ENCODE results near the gene CLMN. TPM values are rescaled to one million over a fixed set of nuclear protein-coding genes. Genes with fewer than 3 reads are reported as not detected.

The CLMN gene
- total and polyA plus RNA-seq, 2 of the 4 experiments (the other 2 are of a cell fraction) = 0.10 to 0.18 TPM

DNA sequence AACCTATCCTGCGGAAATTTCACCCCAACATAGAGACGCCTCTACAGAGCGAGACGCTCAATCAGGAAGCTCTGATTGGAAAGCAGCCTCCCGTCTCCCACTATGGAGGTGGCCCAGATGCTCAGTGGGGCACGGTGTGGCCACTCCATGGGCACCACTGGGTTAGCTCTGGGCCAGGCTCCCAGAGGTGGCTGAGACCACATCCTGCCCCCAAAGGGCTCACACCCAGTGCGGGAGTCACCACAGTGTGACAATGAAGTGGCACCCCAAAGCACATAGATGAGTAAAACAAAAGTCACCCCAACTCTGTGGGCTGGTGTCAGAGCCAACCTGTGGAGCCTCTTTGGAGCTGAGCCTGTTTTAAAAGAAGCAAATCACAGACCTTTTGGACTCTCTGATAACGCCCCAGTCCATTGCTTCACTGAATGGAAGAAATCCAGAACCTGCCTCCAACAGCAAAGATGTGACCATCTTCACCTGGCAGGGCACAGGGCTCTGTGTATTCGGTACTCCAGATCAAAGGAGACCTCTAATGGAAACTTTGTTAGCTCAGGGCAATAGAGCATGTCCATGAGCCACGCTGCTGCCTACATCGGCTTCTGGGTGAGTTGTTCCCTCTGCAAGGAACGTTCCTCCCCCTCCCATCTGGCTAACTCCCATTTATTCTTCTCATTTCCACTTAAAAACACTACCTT, 19.6 kb downstream of the CLMN start:
- in situ Hi-C loops (cut with MboI; ENCODE audit: low sequenced_read_pairs) = no loop called here
- 100% methylated on average over 2 of the region's 12 CpGs; no CpG with 5 or more reads in 1 of the 2 experiments for WGBS, 2 experiments (ENCODE audit: extremely low coverage in 2 of 2, insufficient read length in 1 of 2)
- H3K56ac ChIP-seq (ENCODE audit: extremely low read depth, insufficient read depth, low read length) = no peak overlapping the region

More for the DNA sequence above, 19.6 kb downstream of the CLMN start:
- Histone ChIP-seq H3K9me3 (ENCODE audit: control insufficient read depth, insufficient read depth, low read length) (peaks cover 2% of the 10 kb centered on the region), H2AK9ac (replicated peaks; ENCODE audit: low read depth, low read length, poor library complexity) (no peak overlapping the region), H4K20me1 (ENCODE audit: insufficient read depth, low read length) (no peaks in the 10 kb centered on the region), H3K18ac (ENCODE audit: low read depth, low read length) (no peak overlapping the region), H2BK120ac (ENCODE audit: low read depth, low read length) (no peak overlapping the region), H2AFZ (replicated peaks; ENCODE audit: low read length, poor library complexity) (no peak overlapping the region), H4K91ac (ENCODE audit: insufficient read depth, low read depth, low read length) (no peak overlapping the region), H3K79me1 (ENCODE audit: low read depth in 1 of 2, low read length in 2 of 2) (no peaks in the 10 kb centered on the region), H2AK5ac (ENCODE audit: low read depth, low read length) (no peak overlapping the region), H3K36me3 (ENCODE audit: control insufficient read depth, insufficient read depth, low read length) (no peaks in the 10 kb centered on the region), H3K27me3 (ENCODE audit: control insufficient read depth, insufficient read depth, low read length) (no peaks in the 10 kb centered on the region; the same call in 1 of the 2 replicates), H2BK20ac (ENCODE audit: low read depth, low read length) (no peak overlapping the region), H3K14ac (replicated peaks; ENCODE audit: low read depth, low read length) (no peak overlapping the region), H3K4me1 (ENCODE audit: control insufficient read depth, insufficient read depth, low read length) (no peaks in the 10 kb centered on the region), H2BK5ac (ENCODE audit: low read depth, low read length, poor library complexity, severe bottlenecking) (no peak overlapping the region), H3K4me3 (ENCODE audit: insufficient read depth, low read depth, low read length) (no peak overlapping the region), H3K23ac (ENCODE audit: low read depth, low read length) (no peak overlapping the region), H3K27ac (ENCODE audit: insufficient read depth, low read length) (no peak overlapping the region), H4K8ac (ENCODE audit: low read depth in 2 of 2, low read length in 2 of 2) (no peak overlapping the region), H3K4ac (ENCODE audit: low read depth, low read length) (no peak overlapping the region), H3K9ac (ENCODE audit: low read depth, low read length) (no peak overlapping the region), H4K5ac (ENCODE audit: low read depth, low read length) (no peak overlapping the region), H3K4me2 (ENCODE audit: low read depth, low read length) (no peak overlapping the region), H3K9me1 (ENCODE audit: insufficient read depth, low read length) (no peaks in the 10 kb centered on the region), H2BK15ac (ENCODE audit: low read depth, low read length) (no peak overlapping the region)
- DNase-seq (no peak), ATAC-seq (ENCODE audit: low read depth) (no peak)
- BruUV-seq (replicated peaks) = no TSS peak
- dilution Hi-C loops (cut with HindIII; ENCODE audit: low sequenced_read_pairs, unreplicated experiment) (no loop called here), intact Hi-C loops (cut with micrococcal nuclease) (no loop called here)
- TF ChIP-seq USF2 (IDR thresholded peaks at IDR 0.05; ENCODE audit: low read depth, low read length) = no peak
- no peak for TF ChIP-seq MAFK (IDR thresholded peaks at IDR 0.05; ENCODE audit: low read depth, low read length)
- TF ChIP-seq RCOR1 (IDR thresholded peaks at IDR 0.05; ENCODE audit: insufficient replicate concordance, low read length) = no peak
- TF ChIP-seq FOS (IDR thresholded peaks at IDR 0.05; ENCODE audit: low read depth, low read length) = no peak
- TF ChIP-seq MXI1 (IDR thresholded peaks at IDR 0.05; ENCODE audit: borderline replicate concordance, low read depth, low read length) = no peak
- no peak for TF ChIP-seq BHLHE40 (IDR thresholded peaks at IDR 0.05; ENCODE audit: low read depth, low read length)
- no peak for TF ChIP-seq CEBPB (IDR thresholded peaks at IDR 0.05; ENCODE audit: low read depth, low read length)
- no peak for TF ChIP-seq POLR2A (IDR thresholded peaks at IDR 0.05; ENCODE audit: low read depth, low read length)
- no peak for TF ChIP-seq CHD1 (IDR thresholded peaks at IDR 0.05; ENCODE audit: low read depth, low read length)
- no peak for TF ChIP-seq NFE2L2 (IDR thresholded peaks at IDR 0.05; ENCODE audit: low read depth, low read length)
- no peak for TF ChIP-seq MAZ (IDR thresholded peaks at IDR 0.05; ENCODE audit: borderline replicate concordance, low read depth, low read length)
- TF ChIP-seq SMC3 (IDR thresholded peaks at IDR 0.05; ENCODE audit: low read depth, low read length) = no peak
- ChIA-PET POLR2A (ENCODE audit: unreplicated experiment) (no interaction called here), CTCF (no interaction called here)

Measured in IMR-90 (cell line).